Nephron progenitor cell (in vitro differentiated cells): ENCODE measurements around the gene LGI1.

ENCODE experiments used
- DNase-seq: peaks from one replicate; pipeline ENCODE4 v3.0.0; 2021
- H3K27ac Mint-ChIP-seq: 2 replicates; pipeline ENCODE4 v1.8.0; 2021; ENCODE audit warnings: mild to moderate bottlenecking, moderate library complexity, mixed read lengths
- H3K27me3 Mint-ChIP-seq: 2 replicates; pipeline ENCODE4 v1.8.0; 2021; ENCODE audit warnings: mild to moderate bottlenecking, low read depth, mixed read lengths; ENCODE audit not compliant: poor library complexity
- H3K36me3 Mint-ChIP-seq: 2 replicates; pipeline ENCODE4 v1.8.0; 2021; ENCODE audit warnings: low read depth, mixed read lengths
- H3K4me1 Mint-ChIP-seq: 2 replicates; pipeline ENCODE4 v1.8.0; 2021; ENCODE audit warnings: mixed read lengths
- H3K4me3 Mint-ChIP-seq: 2 replicates; pipeline ENCODE4 v1.8.0; 2021; ENCODE audit warnings: mild to moderate bottlenecking, moderate library complexity, mixed read lengths
- H3K9me3 Mint-ChIP-seq: 2 replicates; pipeline ENCODE4 v1.8.0; 2021; ENCODE audit warnings: mild to moderate bottlenecking, moderate library complexity, mixed read lengths
- TF ChIP-seq, protein P1 (sequence below): fragments of 200-600 bp; sonication (generic); IDR thresholded peaks from 2 replicates; pipeline ENCODE4 v1.5.0; 2021; ENCODE audit warnings: antibody characterized with exemption

Gene LGI1

DNA sequence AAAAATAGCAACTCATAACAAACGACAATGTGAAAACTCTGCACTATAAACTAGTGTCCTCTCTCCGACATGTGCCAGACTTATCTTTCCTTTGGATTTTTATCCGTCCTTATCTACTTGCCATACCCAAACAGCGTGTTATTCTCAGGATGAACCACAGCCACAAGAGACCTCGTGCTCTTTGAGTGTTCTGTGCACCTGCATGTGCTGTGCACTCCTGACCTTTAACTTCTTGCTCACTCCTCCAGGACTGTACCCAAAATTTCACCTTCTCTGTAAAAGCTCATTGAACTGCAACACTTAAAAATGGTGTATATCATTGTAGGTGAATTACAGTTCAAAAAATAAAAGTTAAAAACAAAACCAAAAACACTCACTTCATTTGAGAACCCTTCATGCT lies 78.0 kb downstream of the LGI1 start:
- Mint-ChIP-seq H3K4me3 (no peak overlapping the region), H3K36me3 (no peaks in the 10 kb centered on the region), H3K9me3 (peaks cover 26% of the 10 kb centered on the region), H3K27me3 (peaks cover 8% of the 10 kb centered on the region), H3K4me1 (no peaks in the 10 kb centered on the region), H3K27ac (no peak overlapping the region)
- DNase-seq: no peak
- TF ChIP-seq, protein P1, sequence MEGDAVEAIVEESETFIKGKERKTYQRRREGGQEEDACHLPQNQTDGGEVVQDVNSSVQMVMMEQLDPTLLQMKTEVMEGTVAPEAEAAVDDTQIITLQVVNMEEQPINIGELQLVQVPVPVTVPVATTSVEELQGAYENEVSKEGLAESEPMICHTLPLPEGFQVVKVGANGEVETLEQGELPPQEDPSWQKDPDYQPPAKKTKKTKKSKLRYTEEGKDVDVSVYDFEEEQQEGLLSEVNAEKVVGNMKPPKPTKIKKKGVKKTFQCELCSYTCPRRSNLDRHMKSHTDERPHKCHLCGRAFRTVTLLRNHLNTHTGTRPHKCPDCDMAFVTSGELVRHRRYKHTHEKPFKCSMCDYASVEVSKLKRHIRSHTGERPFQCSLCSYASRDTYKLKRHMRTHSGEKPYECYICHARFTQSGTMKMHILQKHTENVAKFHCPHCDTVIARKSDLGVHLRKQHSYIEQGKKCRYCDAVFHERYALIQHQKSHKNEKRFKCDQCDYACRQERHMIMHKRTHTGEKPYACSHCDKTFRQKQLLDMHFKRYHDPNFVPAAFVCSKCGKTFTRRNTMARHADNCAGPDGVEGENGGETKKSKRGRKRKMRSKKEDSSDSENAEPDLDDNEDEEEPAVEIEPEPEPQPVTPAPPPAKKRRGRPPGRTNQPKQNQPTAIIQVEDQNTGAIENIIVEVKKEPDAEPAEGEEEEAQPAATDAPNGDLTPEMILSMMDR: no peak

DNA sequence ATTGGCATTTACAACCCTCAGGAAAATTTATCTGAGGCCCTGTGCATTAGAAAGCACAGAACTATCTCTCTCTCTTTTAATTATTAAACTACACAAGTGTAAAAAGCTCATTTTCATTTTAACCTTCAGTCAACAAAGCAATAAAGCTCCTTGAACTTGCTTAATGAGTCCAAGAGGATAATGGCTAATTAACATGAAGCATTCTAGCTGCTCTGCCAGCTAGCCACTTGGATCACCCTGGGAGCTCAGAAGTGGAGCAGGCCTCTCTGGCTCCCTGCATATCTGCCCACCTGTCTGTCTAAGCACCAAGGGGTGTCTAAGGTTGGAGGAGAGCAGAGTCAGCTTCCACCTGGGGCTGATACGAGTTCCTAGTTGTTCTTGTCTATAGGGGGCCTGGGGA lies 80.1 kb downstream of the LGI1 start:
- Mint-ChIP-seq H3K36me3 (no peaks in the 10 kb centered on the region), H3K9me3 (peaks cover 17% of the 10 kb centered on the region), H3K4me1 (no peaks in the 10 kb centered on the region), H3K27ac (no peak overlapping the region), H3K4me3 (no peak overlapping the region), H3K27me3 (peaks cover 10% of the 10 kb centered on the region)
- TF ChIP-seq, protein P1: no peak
- no peak for DNase-seq

DNA sequence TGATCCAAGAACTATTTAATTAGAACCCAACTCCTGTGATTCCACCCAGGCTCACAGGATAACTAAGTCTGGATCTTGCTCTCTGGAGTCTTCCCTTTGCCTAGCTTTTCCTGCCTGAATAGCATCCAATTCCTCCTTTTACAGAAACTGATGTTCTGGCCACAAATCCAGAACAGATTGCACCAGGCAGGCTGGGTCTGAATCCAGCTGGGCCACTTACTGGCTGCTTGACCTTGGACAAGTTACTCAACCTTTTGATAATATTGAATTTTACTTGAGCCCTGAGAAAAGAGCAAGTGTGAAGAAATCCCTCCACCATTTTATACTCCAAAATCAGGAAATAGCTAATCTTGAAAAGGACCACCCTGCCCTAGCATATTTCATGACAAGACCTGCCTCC lies 80.5 kb downstream of the LGI1 start:
- DNase-seq: no peak
- TF ChIP-seq, protein P1: no peak
- no peaks in the 10 kb centered on the region for H3K36me3 Mint-ChIP-seq

DNA sequence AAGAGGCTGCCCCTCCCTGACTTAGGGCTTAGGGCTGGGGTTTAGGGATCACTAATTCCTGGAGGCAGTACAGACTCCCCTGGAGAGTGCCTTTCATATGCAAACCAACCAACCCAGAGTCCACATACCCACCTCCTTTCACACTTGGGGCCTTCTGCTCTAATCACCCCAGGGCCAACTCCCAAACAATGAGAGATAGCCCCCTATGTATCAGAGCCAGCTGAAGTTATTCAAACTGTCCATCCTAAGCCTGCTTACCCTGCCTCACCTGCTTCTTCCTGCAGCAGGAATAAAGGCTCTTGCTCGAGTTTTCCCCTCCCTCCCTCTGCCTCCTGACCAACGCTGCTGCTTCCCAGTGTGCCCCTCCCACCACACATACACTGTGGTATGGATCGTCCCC lies 84.2 kb downstream of the LGI1 start:
- Mint-ChIP-seq H3K4me1 (no peaks in the 10 kb centered on the region), H3K27me3 (peaks cover 15% of the 10 kb centered on the region), H3K27ac (peak overlapping the region; percentile 46), H3K4me3 (no peak overlapping the region), H3K9me3 (peaks cover 6% of the 10 kb centered on the region), H3K36me3 (no peaks in the 10 kb centered on the region)
- no peak for DNase-seq
- TF ChIP-seq, protein P1: no peak

More for the DNA sequence above, 80.5 kb downstream of the LGI1 start:
- peaks cover 14% of the 10 kb centered on the region for H3K27me3 Mint-ChIP-seq
- H3K9me3 Mint-ChIP-seq: peaks cover 14% of the 10 kb centered on the region
- no peak overlapping the region for H3K4me3 Mint-ChIP-seq
- H3K27ac Mint-ChIP-seq: no peak overlapping the region
- H3K4me1 Mint-ChIP-seq: no peaks in the 10 kb centered on the region

DNA sequence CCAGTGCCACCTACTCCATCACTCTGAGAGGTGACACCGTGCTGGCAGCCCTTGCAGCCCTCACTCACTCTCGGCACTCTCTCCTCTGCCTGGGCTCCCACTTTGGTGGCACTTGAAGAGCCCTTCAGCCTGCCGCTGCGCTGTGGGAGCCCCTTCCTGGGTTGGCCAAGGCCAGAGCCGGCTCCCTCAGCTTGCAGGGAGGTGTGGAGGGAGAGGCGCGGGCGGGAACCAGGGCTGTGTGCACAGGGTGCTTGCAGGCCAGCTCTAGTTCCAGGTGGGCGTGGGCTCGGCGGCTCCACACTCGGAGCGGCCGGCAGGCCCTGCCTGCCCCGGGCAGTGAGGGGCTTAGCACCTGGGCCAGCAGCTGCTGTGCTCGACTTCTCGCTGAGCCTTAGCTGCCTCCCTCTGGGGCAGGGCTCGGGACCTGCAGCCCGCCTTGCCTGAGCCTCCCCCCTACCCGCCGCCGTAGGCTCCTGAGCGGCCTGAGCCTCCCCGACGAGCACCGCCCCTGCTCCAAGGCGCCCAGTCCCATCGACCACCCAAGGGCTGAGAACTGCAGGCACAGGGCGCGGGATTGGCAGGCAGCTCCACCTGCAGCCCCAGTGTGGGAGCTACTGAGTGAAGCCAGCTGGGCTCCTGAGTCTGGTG lies 87.4 kb downstream of the LGI1 start:
- TF ChIP-seq, protein P1: no peak
- Mint-ChIP-seq H3K27me3 (peaks cover 16% of the 10 kb centered on the region), H3K4me3 (no peak overlapping the region), H3K36me3 (no peaks in the 10 kb centered on the region), H3K4me1 (no peaks in the 10 kb centered on the region), H3K27ac (no peak overlapping the region), H3K9me3 (peaks cover 19% of the 10 kb centered on the region)
- DNase-seq: no peak
